ENCODE results near the gene CRX. TPM values are rescaled to one million over a fixed set of nuclear protein-coding genes. Genes with fewer than 3 reads are reported as not detected.
"Not testable (repeated sequence)": the region's sequence is repeated elsewhere in the genome, so short reads cannot be mapped to it uniquely, and the experiment has no call there.

The CRX gene
- total and polyA plus RNA-seq, 8 donors, result not detected

DNA sequence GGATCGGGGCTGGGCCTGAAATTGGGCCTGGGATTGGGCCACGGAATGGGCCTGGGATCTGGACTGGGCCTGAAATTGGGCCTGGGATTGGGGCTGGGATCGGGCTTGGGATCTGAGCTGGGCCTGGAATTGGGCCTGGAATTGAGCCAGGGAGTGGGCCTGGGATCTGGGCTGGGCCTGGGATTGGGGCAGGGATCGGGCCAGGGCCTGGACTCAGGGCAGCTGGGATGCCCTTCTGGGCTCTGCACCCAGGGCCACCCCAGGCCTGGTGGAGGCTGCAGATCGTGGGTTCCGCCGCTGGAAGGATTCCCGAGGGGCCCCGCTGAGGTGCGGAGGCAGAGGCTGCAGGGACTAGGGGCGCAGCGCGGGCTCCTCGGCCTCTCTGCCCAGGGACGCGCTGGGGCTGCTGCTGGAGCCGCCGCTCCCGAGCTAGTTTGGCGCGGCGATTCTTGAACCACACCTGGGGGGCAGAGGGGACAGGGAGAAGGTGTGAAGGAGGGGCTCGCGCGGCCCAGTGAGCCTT, 19.2 kb upstream of the CRX start:
- peaks cover 0 to 5% (median 0%) of the 10 kb centered on the region in 4 donors for H3K9me3 ChIP-seq
- no peaks in the 10 kb centered on the region for H3K36me3 ChIP-seq
- WGBS, 5 donors, result 83 to 97% (median 87%) methylated on average over 7 to 22 of the region's 25 CpGs
- H3K4me1 ChIP-seq, result no peaks in the 10 kb centered on the region
- TF ChIP-seq EP300 (IDR thresholded peaks at IDR 0.05) (no peak), POLR2AphosphoS5 (IDR thresholded peaks at IDR 0.05) (no peak), POLR2A (IDR thresholded peaks at IDR 0.05) (no peak)
- TF ChIP-seq, protein P1, sequence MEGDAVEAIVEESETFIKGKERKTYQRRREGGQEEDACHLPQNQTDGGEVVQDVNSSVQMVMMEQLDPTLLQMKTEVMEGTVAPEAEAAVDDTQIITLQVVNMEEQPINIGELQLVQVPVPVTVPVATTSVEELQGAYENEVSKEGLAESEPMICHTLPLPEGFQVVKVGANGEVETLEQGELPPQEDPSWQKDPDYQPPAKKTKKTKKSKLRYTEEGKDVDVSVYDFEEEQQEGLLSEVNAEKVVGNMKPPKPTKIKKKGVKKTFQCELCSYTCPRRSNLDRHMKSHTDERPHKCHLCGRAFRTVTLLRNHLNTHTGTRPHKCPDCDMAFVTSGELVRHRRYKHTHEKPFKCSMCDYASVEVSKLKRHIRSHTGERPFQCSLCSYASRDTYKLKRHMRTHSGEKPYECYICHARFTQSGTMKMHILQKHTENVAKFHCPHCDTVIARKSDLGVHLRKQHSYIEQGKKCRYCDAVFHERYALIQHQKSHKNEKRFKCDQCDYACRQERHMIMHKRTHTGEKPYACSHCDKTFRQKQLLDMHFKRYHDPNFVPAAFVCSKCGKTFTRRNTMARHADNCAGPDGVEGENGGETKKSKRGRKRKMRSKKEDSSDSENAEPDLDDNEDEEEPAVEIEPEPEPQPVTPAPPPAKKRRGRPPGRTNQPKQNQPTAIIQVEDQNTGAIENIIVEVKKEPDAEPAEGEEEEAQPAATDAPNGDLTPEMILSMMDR (IDR thresholded peaks at IDR 0.05), result no peak
- no peak overlapping the region for H3K4me3 ChIP-seq
- no peak for DNase-seq
- no peaks in the 10 kb centered on the region for H3K27me3 ChIP-seq
- intact Hi-C loops (cut with DNase I; ENCODE audit: low total_unique reads), result no loop called here
- H3K27ac ChIP-seq, result no peak overlapping the region

DNA sequence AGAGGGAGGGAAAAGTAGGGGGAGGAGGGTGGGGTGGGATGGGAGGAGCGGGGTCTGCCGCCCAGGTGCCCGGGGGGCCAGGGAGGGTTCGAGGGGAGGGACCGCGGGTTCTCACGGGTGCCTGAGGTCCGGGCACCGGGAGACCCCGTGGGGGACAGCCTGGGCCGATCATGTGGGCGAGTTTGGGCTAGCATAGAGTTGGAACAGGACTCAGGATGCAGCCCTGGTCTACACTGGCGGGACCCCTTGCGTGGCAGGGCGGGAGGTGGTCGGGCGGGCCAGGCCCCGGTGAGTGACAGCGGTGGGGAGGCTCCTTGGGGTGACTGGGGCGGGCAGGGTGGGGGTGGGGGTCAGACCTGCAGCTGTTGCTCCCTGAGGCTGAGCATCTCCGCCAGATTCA, 18.6 kb upstream of the CRX start:
- H3K27ac ChIP-seq; H3K4me3 ChIP-seq; H3K36me3 ChIP-seq; H3K27me3 ChIP-seq; H3K4me1 ChIP-seq; intact Hi-C loops (cut with DNase I; ENCODE audit: low total_unique reads); DNase-seq; H3K9me3 ChIP-seq: not testable (repeated sequence)
- WGBS, 5 donors, result 70 to 79% (median 73%) methylated on average over 10 to 21 of the region's 21 CpGs

DNA sequence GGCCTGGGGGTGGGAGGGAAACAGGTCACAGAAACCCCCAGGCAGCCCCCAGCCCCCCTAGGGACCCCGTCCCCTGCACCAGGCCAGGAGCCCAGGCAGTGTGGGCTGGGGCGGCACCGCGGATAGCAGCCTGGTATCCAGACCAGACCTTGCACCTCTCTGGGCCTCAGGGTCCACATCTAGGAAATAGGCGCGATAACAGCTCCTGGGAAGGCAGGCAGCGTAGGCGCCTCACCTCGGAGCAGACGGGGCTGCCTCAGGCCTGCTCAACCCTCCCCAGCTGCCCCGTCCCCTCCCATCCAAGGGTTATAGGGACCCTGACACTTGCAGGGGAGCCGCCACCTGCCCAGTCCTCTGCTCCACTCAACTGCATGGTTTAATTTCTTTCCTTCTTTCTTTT, 18.1 kb upstream of the CRX start:
- H3K4me1 ChIP-seq; H3K27ac ChIP-seq; H3K4me3 ChIP-seq; intact Hi-C loops (cut with DNase I; ENCODE audit: low total_unique reads); H3K27me3 ChIP-seq; H3K36me3 ChIP-seq; H3K9me3 ChIP-seq; DNase-seq: not testable (repeated sequence)
- WGBS, 5 donors, result 81 to 93% (median 89%) methylated on average over 3 to 11 of the region's 12 CpGs; no CpG with 5 or more reads in 1 of the 5 donors

DNA sequence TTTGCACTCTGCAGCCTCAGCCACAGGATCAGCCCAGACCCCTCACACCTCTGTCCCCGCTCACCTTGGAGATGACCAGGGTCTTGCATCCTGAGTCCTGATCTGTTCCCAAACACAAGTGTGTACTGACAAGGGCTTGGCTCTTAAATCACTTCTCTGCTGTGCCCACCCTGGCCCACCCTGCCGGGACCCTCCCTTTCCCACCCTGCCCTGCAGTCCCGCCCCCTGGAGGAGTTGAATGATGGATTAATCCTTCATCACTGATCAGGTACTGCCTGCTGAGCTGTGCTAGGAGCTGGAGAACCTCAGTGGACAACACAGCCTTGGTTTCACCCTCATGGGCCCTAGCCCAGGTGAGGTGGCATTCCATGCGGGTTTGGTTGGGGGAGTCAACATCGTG, 17.3 kb upstream of the CRX start, which contains the start of gene TPRX1:
TSS of gene TPRX1 (minus strand) at position 101 of the 400 bp plus-strand sequence. CDS start at position 89, 12 bp downstream.
- H3K27me3 ChIP-seq; H3K4me3 ChIP-seq; H3K4me1 ChIP-seq; DNase-seq; H3K27ac ChIP-seq; H3K9me3 ChIP-seq; H3K36me3 ChIP-seq; intact Hi-C loops (cut with DNase I; ENCODE audit: low total_unique reads): not testable (repeated sequence)
- WGBS, 5 donors, result 72 to 82% (median 76%) methylated on average over 3 to 5 of the region's 5 CpGs

DNA sequence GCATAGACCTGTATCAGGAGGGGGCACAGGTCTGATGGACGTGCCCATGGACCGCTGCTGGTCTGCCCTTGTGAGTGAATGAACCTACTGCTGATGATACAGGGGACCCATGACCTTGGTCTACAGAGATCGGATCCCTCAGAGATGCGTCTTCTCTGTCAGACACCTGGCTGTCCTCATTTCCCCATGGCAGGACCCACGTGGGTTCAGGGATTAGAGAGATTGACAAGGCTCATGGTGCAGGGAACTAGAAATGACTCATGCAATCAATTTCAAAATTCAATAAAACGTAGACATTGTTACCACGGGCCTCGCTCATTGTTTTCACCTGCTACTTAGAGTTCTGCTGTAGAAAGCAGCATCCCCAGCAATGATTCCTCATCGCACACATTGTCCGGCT, 16.4 kb upstream of the CRX start:
- H3K36me3 ChIP-seq, result no peaks in the 10 kb centered on the region
- DNase-seq, result no peak
- no peak overlapping the region for H3K27ac ChIP-seq
- no peak overlapping the region for H3K4me3 ChIP-seq
- peaks cover 0 to 5% (median 0%) of the 10 kb centered on the region in 4 donors for H3K9me3 ChIP-seq
- TF ChIP-seq, protein P1 (IDR thresholded peaks at IDR 0.05), result no peak
- intact Hi-C loops (cut with DNase I; ENCODE audit: low total_unique reads), result no loop called here
- 74 to 84% (median 79%) methylated on average over 9 to 10 of the region's 10 CpGs for WGBS, 5 donors
- no peaks in the 10 kb centered on the region for H3K4me1 ChIP-seq
- H3K27me3 ChIP-seq, result no peaks in the 10 kb centered on the region

DNA sequence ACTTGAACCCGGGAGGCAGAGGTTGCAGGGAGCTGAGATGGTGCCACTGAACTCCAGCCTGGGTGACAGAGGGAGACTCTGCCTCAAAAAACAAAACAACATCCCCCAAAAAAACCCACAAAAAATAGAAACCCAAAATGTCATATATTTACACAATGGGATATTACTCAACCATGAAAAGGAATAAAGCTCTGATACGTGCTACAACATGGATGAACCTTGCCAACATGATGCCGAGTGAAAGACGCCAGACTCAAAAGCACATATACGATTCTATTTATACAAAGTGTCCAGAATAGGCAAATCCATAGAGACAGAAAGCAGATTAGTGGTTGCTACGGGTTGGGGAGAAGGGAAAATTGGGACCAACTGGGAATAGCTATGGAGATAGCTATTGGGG, 15.3 kb upstream of the CRX start:
- Histone ChIP-seq H3K27me3 (no peaks in the 10 kb centered on the region), H3K27ac (no peak overlapping the region), H3K9me3 (peaks cover 0 to 2% (median 0%) of the 10 kb centered on the region in 4 donors), H3K4me1 (no peaks in the 10 kb centered on the region), H3K36me3 (no peaks in the 10 kb centered on the region), H3K4me3 (no peak overlapping the region)
- TF ChIP-seq EP300 (IDR thresholded peaks at IDR 0.05) (no peak), POLR2A (IDR thresholded peaks at IDR 0.05) (no peak), POLR2AphosphoS5 (IDR thresholded peaks at IDR 0.05) (no peak)
- TF ChIP-seq, protein P1 (IDR thresholded peaks at IDR 0.05), result no peak
- 88 to 91% (median 91%) methylated on average over 6 of the region's 6 CpGs for WGBS, 5 donors
- DNase-seq, result no peak
- intact Hi-C loops (cut with DNase I; ENCODE audit: low total_unique reads), result no loop called here

Measured in stomach (tissue), 9 donors.